ENCODE data around the gene PHPT1. TPM values are rescaled to one million over a fixed set of nuclear protein-coding genes. Genes with fewer than 3 reads are reported as not detected.

Gene PHPT1
- total RNA-seq, 1 experiment from 2014 or later, result 79.9 TPM

DNA sequence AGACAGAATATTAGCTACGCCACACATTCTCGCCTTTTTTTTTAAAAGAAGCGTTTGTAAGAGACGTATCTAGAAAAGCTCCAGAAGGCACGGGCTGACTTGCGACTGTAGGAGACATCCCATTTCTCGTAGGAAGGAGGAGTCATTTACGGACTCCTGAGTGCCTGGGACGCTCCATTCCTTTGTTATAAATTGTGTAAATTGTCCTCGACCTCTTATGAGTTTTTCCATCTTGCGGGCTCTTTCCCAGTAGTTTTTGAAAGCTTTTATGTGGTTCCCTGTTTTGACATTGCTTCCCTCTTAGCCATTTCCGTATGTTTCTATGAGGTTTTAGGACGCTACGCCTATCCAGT is 40.4 kb upstream of the PHPT1 start:
- Histone ChIP-seq H3K27me3 (no peaks in the 10 kb centered on the region), H3K36me3 (peaks cover 35% of the 10 kb centered on the region), H3K4me3 (peak overlapping the region; percentile 97), H3K9me3 (replicated peaks) (no peaks in the 10 kb centered on the region), H3K4me1 (peaks cover 6% of the 10 kb centered on the region), H3K27ac (no peak overlapping the region)
- DNase-seq, result no peak

DNA sequence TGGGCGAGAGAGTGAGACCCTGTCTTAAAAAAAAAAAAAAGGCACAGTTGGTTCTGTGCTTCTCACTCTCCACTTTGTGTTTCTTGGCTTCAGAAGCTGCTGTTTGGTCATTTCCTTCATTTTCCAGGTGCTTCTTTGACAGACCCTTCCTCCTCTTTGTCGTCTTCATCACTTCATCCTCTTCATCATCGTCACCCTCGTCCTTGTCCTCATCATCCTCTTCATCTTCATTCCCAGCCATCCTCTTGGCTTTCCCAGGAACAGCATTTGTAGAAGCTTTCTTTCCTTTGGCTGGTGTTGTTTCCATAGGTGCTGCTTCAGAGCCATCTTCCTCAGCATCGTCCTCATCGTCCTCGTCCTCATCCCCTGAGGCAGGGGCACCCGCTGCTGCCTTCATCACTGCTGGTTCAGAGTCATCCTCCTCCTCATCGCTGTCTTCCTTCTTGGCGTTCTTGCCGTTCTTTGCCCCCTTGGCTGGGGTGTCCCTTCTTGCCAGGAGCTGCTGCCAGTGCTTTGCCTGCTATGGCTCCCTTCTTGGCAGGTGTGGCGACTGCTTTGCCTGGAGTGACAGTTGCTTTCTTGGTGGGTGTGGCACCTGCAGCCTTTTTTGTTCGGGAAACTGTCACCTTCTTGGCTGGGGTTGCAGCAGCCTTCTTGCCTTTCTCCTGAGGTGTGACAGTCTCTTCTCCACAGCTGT is 34.3 kb upstream of the PHPT1 start:
- no peak overlapping the region for H3K4me3 ChIP-seq
- H3K27me3 ChIP-seq, result no peaks in the 10 kb centered on the region
- H3K27ac ChIP-seq, result no peak overlapping the region
- no peaks in the 10 kb centered on the region for H3K4me1 ChIP-seq
- peaks cover 57% of the 10 kb centered on the region for H3K36me3 ChIP-seq
- H3K9me3 ChIP-seq (replicated peaks), result no peaks in the 10 kb centered on the region
- DNase-seq, result no peak

GRCh38 chr9:136815422-136815782 is 33.8 kb upstream of the PHPT1 start:
- Histone ChIP-seq H3K4me1 (no peaks in the 10 kb centered on the region), H3K36me3 (peaks cover 54% of the 10 kb centered on the region), H3K27ac (no peak overlapping the region), H3K27me3 (no peaks in the 10 kb centered on the region), H3K9me3 (replicated peaks) (no peaks in the 10 kb centered on the region), H3K4me3 (no peak overlapping the region)
- DNase-seq, result no peak

GRCh38 chr9:136820971-136821825 is 28.0 kb upstream of the PHPT1 start:
- Histone ChIP-seq H3K4me3 (no peak overlapping the region), H3K27me3 (no peaks in the 10 kb centered on the region), H3K9me3 (replicated peaks) (0 out of 2 replicates have a peak, but pooled peaks cover 3% of the 10 kb centered on the region), H3K4me1 (peaks cover 14% of the 10 kb centered on the region), H3K27ac (no peak overlapping the region), H3K36me3 (peaks cover 34% of the 10 kb centered on the region)
- no peak for DNase-seq

DNA sequence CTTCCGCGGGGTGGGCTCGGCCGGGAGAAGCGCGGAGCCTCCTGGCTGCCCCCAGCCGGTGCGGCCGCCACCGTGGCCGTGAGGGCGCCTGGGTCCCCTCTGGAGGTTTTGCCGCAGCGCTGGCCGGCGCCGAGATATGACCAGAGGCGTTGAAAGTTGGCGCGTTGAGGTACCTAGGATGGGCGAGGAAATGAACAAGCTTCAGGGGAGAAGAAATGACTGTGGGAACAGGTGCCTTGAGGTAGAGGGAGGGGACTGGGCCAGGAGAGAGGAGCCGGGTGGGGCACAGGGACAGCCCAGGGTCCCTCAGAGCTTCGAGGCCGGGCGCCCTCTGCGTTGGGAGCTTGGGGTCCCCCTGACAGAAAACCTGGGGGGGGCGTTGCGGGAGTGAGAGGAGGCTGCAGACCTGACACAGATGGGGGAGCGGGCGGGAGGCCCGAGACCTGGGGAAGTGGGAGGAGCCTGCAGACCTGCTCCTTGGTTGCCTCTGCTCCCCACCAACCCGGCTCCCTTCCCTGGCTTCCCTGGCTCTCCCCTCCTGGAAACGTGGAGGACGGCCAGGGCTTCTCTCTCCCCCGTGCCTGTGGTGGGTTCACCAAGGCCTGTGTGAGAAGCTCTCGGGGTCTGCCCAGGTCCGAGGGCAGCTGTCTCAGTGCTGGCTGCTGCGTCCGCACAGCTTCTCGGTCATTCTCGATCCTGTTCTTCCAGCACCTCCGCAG is 27.2 kb upstream of the PHPT1 start:
- H3K36me3 ChIP-seq, result peaks cover 31% of the 10 kb centered on the region
- 0 out of 2 replicates have a peak, but pooled peaks cover 3% of the 10 kb centered on the region for H3K9me3 ChIP-seq (replicated peaks)
- no peak overlapping the region for H3K27ac ChIP-seq
- DNase-seq, result no peak
- peaks cover 14% of the 10 kb centered on the region for H3K4me1 ChIP-seq
- no peaks in the 10 kb centered on the region for H3K27me3 ChIP-seq
- H3K4me3 ChIP-seq, result no peak overlapping the region

DNA sequence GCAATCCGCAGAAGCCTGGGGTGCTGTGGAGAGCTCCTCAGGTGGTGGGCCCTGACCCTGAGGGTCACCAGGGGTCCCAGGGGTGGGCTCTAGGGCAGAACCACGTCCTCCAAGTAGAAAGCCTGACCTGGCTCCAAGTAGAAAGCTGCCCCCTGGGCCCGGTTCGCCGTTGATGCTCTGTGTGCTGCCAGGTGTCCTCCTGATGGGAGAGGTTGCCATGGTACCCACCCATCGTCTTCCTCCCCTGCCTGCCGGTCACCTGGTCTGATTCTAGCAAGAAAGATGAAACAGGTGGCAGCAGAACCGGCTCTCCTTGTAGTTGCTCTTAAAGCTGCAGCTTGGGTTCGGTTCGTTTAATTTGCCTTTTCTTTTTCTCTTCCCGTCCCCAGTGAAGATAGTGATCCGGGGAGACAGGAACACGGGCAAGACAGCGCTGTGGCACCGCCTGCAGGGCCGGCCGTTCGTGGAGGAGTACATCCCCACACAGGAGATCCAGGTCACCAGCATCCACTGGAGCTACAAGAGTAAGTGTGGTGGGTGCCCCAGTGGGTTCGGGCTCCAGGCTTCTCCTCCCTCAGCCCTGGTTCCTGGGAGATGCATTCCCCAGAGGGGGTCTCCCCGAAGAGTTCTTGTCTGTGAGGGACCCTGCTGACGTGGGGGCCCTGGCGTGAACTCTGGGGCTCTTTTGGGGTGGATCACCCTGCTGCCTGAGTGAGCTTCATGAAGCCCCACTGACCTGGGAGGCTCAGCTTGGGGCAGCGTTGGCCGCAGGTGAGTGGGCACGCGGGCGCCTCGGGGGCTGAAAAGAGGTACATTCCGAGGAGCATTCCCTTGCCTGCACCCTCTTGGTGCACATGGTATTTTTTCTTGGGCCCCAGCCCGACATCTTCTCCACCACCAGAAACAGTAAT is 25.8 kb upstream of the PHPT1 start:
- Histone ChIP-seq H3K27ac (peak overlapping the region; percentile 49; the same call in 1 of the 2 replicates), H3K4me3 (no peak overlapping the region), H3K27me3 (no peaks in the 10 kb centered on the region), H3K36me3 (peaks cover 30% of the 10 kb centered on the region), H3K9me3 (replicated peaks) (0 out of 2 replicates have a peak, but pooled peaks cover 3% of the 10 kb centered on the region), H3K4me1 (peaks cover 14% of the 10 kb centered on the region)
- no peak for DNase-seq

GRCh38 chr9:136824496-136825225 is 24.5 kb upstream of the PHPT1 start:
- peaks cover 38% of the 10 kb centered on the region for H3K36me3 ChIP-seq
- H3K9me3 ChIP-seq (replicated peaks), result 0 out of 2 replicates have a peak, but pooled peaks cover 3% of the 10 kb centered on the region
- DNase-seq, result peak in 1 of 2 experiments; percentile 44

GRCh38 chr9:136825295-136826187 is 23.7 kb upstream of the PHPT1 start:
- peaks cover 14% of the 10 kb centered on the region for H3K4me1 ChIP-seq
- no peak overlapping the region for H3K4me3 ChIP-seq
- H3K9me3 ChIP-seq (replicated peaks), result 0 out of 2 replicates have a peak, but pooled peaks cover 2% of the 10 kb centered on the region
- no peaks in the 10 kb centered on the region for H3K27me3 ChIP-seq
- no peak for DNase-seq
- H3K27ac ChIP-seq, result no peak overlapping the region
- H3K36me3 ChIP-seq, result peaks cover 41% of the 10 kb centered on the region

More at GRCh38 chr9:136824496-136825225, 24.5 kb upstream of the PHPT1 start:
- H3K4me3 ChIP-seq, result no peak overlapping the region
- H3K27ac ChIP-seq, result peak overlapping the region; percentile 49
- peaks cover 14% of the 10 kb centered on the region for H3K4me1 ChIP-seq
- H3K27me3 ChIP-seq, result no peaks in the 10 kb centered on the region

- Histone ChIP-seq H3K36me3 (peaks cover 47% of the 10 kb centered on the region), H3K4me3 (no peak overlapping the region), H3K9me3 (replicated peaks) (no peaks in the 10 kb centered on the region), H3K4me1 (peaks cover 14% of the 10 kb centered on the region), H3K27me3 (no peaks in the 10 kb centered on the region), H3K27ac (no peak overlapping the region)
- DNase-seq, result no peak
Observed at GRCh38 chr9:136826188-136826541, 23.0 kb upstream of the PHPT1 start.

DNA sequence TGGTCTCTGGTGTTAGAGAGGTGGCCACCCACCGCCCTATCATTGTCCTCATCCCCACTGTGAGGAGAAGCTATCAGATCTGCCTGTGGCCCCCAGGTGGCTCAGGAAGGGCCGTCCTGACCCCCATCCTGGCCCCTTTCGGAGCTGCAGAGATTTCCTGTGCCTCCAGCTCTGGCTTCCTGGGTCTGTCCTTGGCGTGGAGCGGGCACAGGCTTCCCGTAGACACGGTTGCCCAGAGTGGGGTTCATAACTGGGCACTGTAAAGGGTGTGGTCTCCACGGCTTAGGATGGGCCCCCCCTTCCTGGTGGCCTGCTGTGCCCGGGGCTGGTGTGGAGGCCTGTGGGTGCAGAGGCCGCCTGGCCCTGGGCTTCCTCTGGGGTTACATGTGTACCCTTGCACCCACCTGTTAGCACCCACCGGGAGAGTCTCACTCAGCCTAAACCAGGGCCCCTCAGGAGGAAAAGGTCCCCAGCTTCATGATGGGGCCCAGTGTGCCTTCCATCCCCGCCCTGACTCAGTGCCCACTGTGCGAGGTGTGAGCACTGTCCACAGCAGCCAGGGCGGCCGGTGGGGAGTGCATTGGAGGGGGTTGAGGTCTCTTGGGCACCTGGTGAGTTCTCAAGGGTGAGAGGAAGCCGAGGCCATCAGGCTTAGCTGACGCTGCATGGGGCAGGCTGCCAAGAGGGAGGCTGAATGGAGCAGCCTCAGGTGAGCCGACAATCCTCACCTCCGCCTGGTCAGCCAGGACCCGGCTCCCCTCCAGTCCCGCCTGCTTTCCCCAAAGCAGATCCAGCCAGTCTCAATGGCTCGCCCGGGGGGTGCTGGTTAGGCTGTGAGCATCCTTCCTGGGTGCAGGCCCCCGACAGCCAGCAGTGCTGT is 22.3 kb upstream of the PHPT1 start:
- Histone ChIP-seq H3K27me3 (no peaks in the 10 kb centered on the region), H3K36me3 (peaks cover 47% of the 10 kb centered on the region), H3K4me3 (no peak overlapping the region), H3K27ac (no peak overlapping the region), H3K9me3 (replicated peaks) (no peaks in the 10 kb centered on the region), H3K4me1 (peaks cover 14% of the 10 kb centered on the region)
- DNase-seq, result no peak

- Histone ChIP-seq H3K27ac (no peak overlapping the region), H3K36me3 (peaks cover 54% of the 10 kb centered on the region), H3K27me3 (no peaks in the 10 kb centered on the region), H3K4me1 (peaks cover 14% of the 10 kb centered on the region), H3K9me3 (replicated peaks) (no peaks in the 10 kb centered on the region), H3K4me3 (no peak overlapping the region)
- DNase-seq, result no peak
Observed at GRCh38 chr9:136827794-136828473, 21.3 kb upstream of the PHPT1 start.

Measured in SJCRH30 (cell line).